CD4-positive, alpha-beta T cell (primary cell): ENCODE results near the gene HHEX. TPM values are rescaled to one million over a fixed set of nuclear protein-coding genes. Genes with fewer than 3 reads are reported as not detected.

Experiments
- ATAC-seq: fragments of 200-7000 bp; cut with Tn5 transposase; one replicate; pipeline ENCODE4 v1.10.0; 2022; ENCODE audit warnings: mild to moderate bottlenecking; ENCODE audit not compliant: poor library complexity
- CTCF ChIA-PET: fragments of 350-600 bp; sonication (Branson Sonifier 250); formaldehyde crosslinking; loops from one replicate; lab custom pipeline; 2021; ENCODE audit warnings: antibody characterized with exemption, inconsistent platforms; lab: Charles Lee
- POLR2A ChIA-PET: fragments of 350-600 bp; sonication (Branson Sonifier 250); formaldehyde crosslinking; loops from one replicate; lab custom pipeline; 2021; ENCODE audit warnings: antibody characterized with exemption, inconsistent platforms; lab: Charles Lee
- DNase-seq, 14 experiments: peaks; one replicate each; pipeline ENCODE4 v3.0.0-alpha.2; 2013 to 2020; ENCODE audit warnings: mixed read lengths in 2 of 14
- H3K27ac ChIP-seq, 2 donors: one replicate each; pipeline versions ENCODE4 v1.5.1 to v1.7.0; 2013; ENCODE audit warnings: low read length in 2 of 2, low read depth in 1 of 2, mild to moderate bottlenecking in 1 of 2
- H3K27me3 ChIP-seq, 2 experiments: 1 replicate in 1 of 2; 2 replicates in 1 of 2; pipeline versions ENCODE4 v1.6.1 to v1.7.0; 2013; ENCODE audit warnings: low read length in 2 of 2, control low read depth in 1 of 2, mild to moderate bottlenecking in 1 of 2, moderate library complexity in 1 of 2; ENCODE audit not compliant: insufficient read depth in 2 of 2, control insufficient read depth in 1 of 2
- H3K36me3 ChIP-seq: one replicate; pipeline ENCODE4 v1.6.1; 2013; ENCODE audit warnings: low read length, control low read depth; ENCODE audit not compliant: insufficient read depth
- H3K4me1 ChIP-seq: one replicate; pipeline ENCODE4 v1.6.1; 2013; ENCODE audit warnings: low read length, control low read depth; ENCODE audit not compliant: insufficient read depth
- H3K4me3 ChIP-seq: one replicate; pipeline ENCODE4 v1.5.1; 2013; ENCODE audit warnings: mild to moderate bottlenecking, low read length, moderate library complexity
- H3K9me3 ChIP-seq, 2 experiments: 1 replicate in 1 of 2; 2 replicates in 1 of 2; pipeline versions ENCODE4 v1.6.1 to v1.7.0; 2013; ENCODE audit warnings: low read length in 2 of 2, mild to moderate bottlenecking in 2 of 2, control low read depth in 1 of 2, moderate library complexity in 1 of 2; ENCODE audit not compliant: control insufficient read depth in 1 of 2, insufficient read depth in 1 of 2
- H3K27ac Mint-ChIP-seq: one replicate; pipeline ENCODE4 v1.8.0; 2020; ENCODE audit warnings: mixed read lengths
- H3K27me3 Mint-ChIP-seq: one replicate; pipeline ENCODE4 v1.8.0; 2021; ENCODE audit warnings: mixed read lengths
- H3K36me3 Mint-ChIP-seq: one replicate; pipeline ENCODE4 v1.8.0; 2021; ENCODE audit warnings: low read depth, mixed read lengths
- H3K4me1 Mint-ChIP-seq: one replicate; pipeline ENCODE4 v1.8.0; 2021; ENCODE audit warnings: low read depth, mixed read lengths
- H3K4me3 Mint-ChIP-seq: one replicate; pipeline ENCODE4 v1.8.0; 2020; ENCODE audit warnings: mild to moderate bottlenecking, mixed read lengths
- H3K9me3 Mint-ChIP-seq: one replicate; pipeline ENCODE4 v1.8.0; 2020; ENCODE audit warnings: mixed read lengths
- intact Hi-C, 2 experiments: fragments of 100-400 bp; cut with DNase I in 1 of 2; cut with micrococcal nuclease in 1 of 2; formaldehyde crosslinking; loops; one replicate each; pipeline versions ENCODE4 v1.15.1 to v1.9.0; 2023 to 2025; cut with DNase I, micrococcal nuclease
- total RNA-seq, 174 experiments: library from RNA in 2 of 174; stranded (reverse) in 2 of 174; gene quantifications; one replicate each; pipeline ENCODE4 v1.2.3 and lab custom pipeline; 2021 to 2026
- TF ChIP-seq, protein P1 (sequence below): fragments of 200-600 bp; IDR thresholded peaks from one replicate; pipeline ENCODE4 v1.8.0; 2022; ENCODE audit warnings: antibody characterized with exemption, mild to moderate bottlenecking

HHEX gene
- total RNA-seq, 2 experiments from 2014 or later: 0.96 to 1.0 TPM

- no peak overlapping the region for H3K27ac Mint-ChIP-seq
- TF ChIP-seq, protein P1, sequence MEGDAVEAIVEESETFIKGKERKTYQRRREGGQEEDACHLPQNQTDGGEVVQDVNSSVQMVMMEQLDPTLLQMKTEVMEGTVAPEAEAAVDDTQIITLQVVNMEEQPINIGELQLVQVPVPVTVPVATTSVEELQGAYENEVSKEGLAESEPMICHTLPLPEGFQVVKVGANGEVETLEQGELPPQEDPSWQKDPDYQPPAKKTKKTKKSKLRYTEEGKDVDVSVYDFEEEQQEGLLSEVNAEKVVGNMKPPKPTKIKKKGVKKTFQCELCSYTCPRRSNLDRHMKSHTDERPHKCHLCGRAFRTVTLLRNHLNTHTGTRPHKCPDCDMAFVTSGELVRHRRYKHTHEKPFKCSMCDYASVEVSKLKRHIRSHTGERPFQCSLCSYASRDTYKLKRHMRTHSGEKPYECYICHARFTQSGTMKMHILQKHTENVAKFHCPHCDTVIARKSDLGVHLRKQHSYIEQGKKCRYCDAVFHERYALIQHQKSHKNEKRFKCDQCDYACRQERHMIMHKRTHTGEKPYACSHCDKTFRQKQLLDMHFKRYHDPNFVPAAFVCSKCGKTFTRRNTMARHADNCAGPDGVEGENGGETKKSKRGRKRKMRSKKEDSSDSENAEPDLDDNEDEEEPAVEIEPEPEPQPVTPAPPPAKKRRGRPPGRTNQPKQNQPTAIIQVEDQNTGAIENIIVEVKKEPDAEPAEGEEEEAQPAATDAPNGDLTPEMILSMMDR: no peak
- ATAC-seq (no peak), DNase-seq (peak in 1 of 14 experiments; percentile 9)
- H3K27me3 ChIP-seq: peaks cover 47 to 64% of the 10 kb centered on the region in 2 experiments
- H3K9me3 ChIP-seq: peaks cover 0 to 33% of the 10 kb centered on the region in 2 experiments
- H3K27me3 Mint-ChIP-seq: peaks cover 79% of the 10 kb centered on the region
- ChIA-PET POLR2A (no interaction called here), CTCF (no interaction called here)
- peaks cover 37% of the 10 kb centered on the region for H3K4me1 ChIP-seq
- intact Hi-C loops: no loop called here
- H3K4me3 Mint-ChIP-seq: peak overlapping the region; percentile 85
- no peaks in the 10 kb centered on the region for H3K36me3 Mint-ChIP-seq
- no peak overlapping the region for H3K27ac ChIP-seq
- H3K4me1 Mint-ChIP-seq: peaks cover 32% of the 10 kb centered on the region
- no peaks in the 10 kb centered on the region for H3K9me3 Mint-ChIP-seq
- no peaks in the 10 kb centered on the region for H3K36me3 ChIP-seq
- peak overlapping the region; percentile 46 for H3K4me3 ChIP-seq
Observed at GRCh38 chr10:92692080-92692671, 2.4 kb downstream of the HHEX start.

- H3K9me3 ChIP-seq: peaks cover 0 to 33% of the 10 kb centered on the region in 2 experiments
- Mint-ChIP-seq H3K36me3 (no peaks in the 10 kb centered on the region), H3K4me1 (peaks cover 38% of the 10 kb centered on the region), H3K9me3 (no peaks in the 10 kb centered on the region), H3K4me3 (peak overlapping the region; percentile 74), H3K27ac (no peak overlapping the region), H3K27me3 (peaks cover 80% of the 10 kb centered on the region)
- H3K4me1 ChIP-seq: peaks cover 37% of the 10 kb centered on the region
- ATAC-seq: no peak
- TF ChIP-seq, protein P1: no peak
- no peak overlapping the region for H3K4me3 ChIP-seq
- no peak for DNase-seq
- ChIA-PET POLR2A (no interaction called here), CTCF (interaction anchor here (0.5 to 1.1 kb wide), 2 partner anchors 10 to 94 kb away, joined by 3 read pairs; no protein-coding TSS in a partner anchor)
- H3K36me3 ChIP-seq: no peaks in the 10 kb centered on the region
- intact Hi-C loops: no loop called here
- H3K27ac ChIP-seq: no peak overlapping the region
- H3K27me3 ChIP-seq: peaks cover 49 to 69% of the 10 kb centered on the region in 2 experiments
Observed at GRCh38 chr10:92692697-92693533, 3.2 kb downstream of the HHEX start.

DNA sequence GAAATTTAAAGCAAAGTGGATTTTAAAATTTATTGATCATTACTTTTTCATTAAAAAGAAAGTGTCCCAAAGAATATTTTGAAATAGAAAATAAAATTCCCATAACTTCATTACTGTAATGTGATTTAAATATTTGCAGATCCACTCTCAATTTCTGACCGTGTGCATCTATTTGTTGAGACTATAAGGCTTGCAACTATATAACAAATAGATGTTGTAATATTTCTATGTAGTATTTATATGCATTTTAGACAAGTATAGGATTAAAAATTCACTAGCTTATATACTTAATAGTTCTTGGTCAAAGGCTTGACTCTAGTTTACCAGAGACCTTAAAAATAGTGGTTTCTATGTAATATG lies 3.8 kb downstream of the HHEX start:
- H3K4me1 ChIP-seq: peaks cover 39% of the 10 kb centered on the region
- ATAC-seq: no peak
- ChIA-PET POLR2A (interaction anchor here (0.6 kb wide), 1 partner anchor 12 kb away, joined by 3 read pairs; no protein-coding TSS in a partner anchor), CTCF (interaction anchor here (1.1 kb wide), 1 partner anchor 9 kb away, joined by 3 read pairs; no protein-coding TSS in a partner anchor)
- no peaks in the 10 kb centered on the region for H3K36me3 ChIP-seq
- no peak for DNase-seq
- no peaks in the 10 kb centered on the region for H3K36me3 Mint-ChIP-seq
- H3K27ac ChIP-seq: no peak overlapping the region
- H3K4me3 ChIP-seq: no peak overlapping the region
- peaks cover 79% of the 10 kb centered on the region for H3K27me3 Mint-ChIP-seq
- H3K27me3 ChIP-seq: peaks cover 51 to 70% of the 10 kb centered on the region in 2 experiments
- intact Hi-C loops: no loop called here
- H3K27ac Mint-ChIP-seq: no peak overlapping the region
- peaks cover 0 to 33% of the 10 kb centered on the region in 2 experiments for H3K9me3 ChIP-seq
- H3K4me1 Mint-ChIP-seq: peaks cover 38% of the 10 kb centered on the region
- H3K9me3 Mint-ChIP-seq: no peaks in the 10 kb centered on the region
- H3K4me3 Mint-ChIP-seq: no peak overlapping the region
- TF ChIP-seq, protein P1: no peak
